GM15510 (cell line): ENCODE measurements around the gene PHACTR3.

Experiments
- POLR2A ChIP-seq: IDR thresholded peaks from 3 replicates; pipeline ENCODE4 v1.6.1; 2011; ENCODE audit warnings: borderline replicate concordance; ENCODE audit not compliant: insufficient read length; ENCODE audit errors: extremely low read depth

Gene PHACTR3

DNA sequence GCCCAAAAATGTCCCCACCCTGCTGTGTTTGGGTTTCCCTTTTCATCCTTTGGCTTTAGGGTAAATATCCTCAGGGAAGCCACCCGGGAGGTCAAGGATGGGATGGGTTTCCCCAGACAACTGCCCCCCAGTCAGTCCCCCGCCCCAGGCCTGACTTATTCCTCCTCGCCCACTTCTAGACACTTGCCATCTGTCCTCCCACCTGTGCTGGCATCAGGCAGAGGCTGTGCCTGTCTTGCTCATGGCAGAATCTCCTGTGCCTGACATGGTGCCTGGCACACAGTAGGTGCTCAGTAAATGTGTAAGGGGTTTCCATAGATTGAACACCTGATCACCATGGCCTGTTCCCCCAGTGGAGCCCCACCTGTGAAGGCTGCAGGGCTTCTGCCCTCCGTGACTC lies 141.8 kb downstream of the PHACTR3 start:
- no peak for TF ChIP-seq POLR2A

- no peak for TF ChIP-seq POLR2A
These were observed 143.6 kb downstream of the PHACTR3 start for GRCh38 chr20:59747671-59748515.

- no peak for TF ChIP-seq POLR2A
These were observed 144.4 kb downstream of the PHACTR3 start for GRCh38 chr20:59748619-59749191.

GRCh38 chr20:59749301-59749700 lies 145.0 kb downstream of the PHACTR3 start:
- no peak for TF ChIP-seq POLR2A

DNA sequence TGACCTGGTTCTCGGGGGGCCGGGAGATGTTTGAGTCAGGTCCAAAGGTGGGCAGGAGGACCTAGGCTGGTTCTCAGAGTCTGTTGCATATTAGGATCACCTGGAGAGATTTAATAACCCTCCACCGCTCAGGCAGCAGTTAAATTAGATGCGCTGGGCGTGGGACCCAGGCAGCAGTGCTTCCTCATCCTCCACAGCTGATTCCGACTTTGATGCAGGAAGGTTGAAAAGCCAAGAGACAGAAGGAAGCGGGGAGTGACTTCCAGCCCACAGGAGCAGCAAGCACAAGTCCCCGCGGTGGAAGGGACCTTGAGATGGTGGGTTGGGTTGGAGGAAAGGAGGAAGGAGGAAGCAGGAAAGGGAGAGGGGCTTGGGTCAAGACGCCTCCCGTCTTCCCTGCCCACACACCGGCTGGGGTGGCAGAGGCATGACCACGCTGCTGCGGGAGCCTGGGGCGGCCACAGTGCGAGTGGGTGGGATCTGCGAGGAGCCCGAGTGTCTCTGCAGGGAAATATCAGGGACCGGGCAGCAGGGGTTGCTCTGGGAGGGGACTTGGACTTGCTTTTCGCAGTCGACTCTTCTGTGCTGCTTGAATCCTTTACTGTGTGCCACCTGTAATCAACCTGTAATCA lies 146.0 kb downstream of the PHACTR3 start:
- no peak for TF ChIP-seq POLR2A

GRCh38 chr20:59751075-59751711 lies 146.9 kb downstream of the PHACTR3 start:
- no peak for TF ChIP-seq POLR2A

GRCh38 chr20:59752101-59752586 lies 147.8 kb downstream of the PHACTR3 start:
- no peak for TF ChIP-seq POLR2A

DNA sequence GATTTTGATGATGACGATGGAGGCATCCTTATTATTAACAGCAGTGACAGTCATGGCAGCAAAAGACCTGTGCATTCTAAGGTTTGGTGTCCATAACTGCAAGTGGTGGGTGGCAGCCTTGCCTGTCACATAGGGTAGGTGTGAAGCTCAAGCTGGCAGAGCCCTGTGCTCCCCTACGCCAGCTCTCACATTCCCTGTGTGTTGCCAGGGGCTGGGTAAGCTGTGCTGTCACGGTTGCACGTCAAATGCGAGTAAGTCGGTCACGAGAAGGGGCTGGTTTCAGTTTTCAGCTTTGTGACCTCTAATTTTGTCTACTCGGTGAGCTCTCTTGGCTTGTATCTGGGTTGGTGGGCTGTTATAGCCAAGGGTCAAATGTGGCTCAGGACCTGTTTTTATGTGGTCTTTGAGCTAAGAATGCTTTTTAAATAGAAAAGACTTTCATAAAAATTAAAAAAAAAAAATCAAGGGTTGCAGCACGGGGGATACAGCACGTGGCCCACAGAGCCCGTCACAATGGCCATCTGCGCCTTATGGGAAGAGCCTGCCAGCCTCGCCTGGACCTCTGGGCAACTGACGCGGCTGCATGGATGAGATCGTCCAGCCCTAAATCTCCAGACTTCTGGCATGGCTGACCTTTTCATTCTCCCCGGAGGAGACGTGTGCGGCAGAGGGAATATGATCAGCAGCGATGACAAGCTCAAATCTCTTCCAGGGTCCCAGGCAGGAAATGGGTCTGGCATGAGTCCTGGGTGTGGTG lies 148.5 kb downstream of the PHACTR3 start:
- no peak for TF ChIP-seq POLR2A

DNA sequence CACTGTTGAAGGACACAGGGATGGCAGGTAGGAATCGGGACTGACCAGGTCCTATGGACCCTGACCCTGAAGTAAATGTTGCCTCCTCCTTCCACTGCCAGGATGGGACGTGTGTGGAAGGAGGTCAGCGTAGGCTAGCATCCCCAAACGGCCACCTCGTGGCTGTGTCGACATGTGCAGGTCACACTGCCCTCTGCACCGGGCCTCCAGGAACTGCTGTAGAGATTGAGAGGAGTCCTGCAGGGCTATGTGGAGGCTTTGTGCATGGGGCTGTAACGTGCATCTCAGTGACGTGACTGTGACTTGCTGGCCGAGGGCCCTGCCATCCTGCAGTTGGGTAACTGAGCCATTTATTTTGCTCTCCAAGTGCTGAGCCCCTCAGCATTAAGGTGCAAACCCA lies 149.5 kb downstream of the PHACTR3 start:
- TF ChIP-seq POLR2A, result no peak

DNA sequence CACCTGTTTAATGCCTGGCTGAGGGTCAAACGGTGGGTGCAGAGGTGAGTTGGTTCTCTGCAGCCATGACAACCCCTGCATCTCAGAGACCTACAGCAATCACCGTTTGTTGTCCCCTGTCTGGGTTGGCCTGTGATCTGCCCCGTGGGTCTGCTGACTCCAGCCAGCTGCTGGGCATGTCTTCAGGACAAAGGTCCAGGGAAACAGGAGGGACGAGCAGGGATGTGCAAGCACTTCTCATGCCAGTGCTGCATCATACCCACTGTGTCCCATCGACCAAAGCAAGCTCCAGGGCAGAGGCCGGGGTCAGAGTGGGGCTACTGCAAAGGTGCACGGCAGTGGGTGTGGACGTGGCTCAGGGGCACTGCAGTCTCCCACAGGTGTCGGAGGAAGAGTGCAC lies 150.2 kb downstream of the PHACTR3 start:
- no peak for TF ChIP-seq POLR2A

DNA sequence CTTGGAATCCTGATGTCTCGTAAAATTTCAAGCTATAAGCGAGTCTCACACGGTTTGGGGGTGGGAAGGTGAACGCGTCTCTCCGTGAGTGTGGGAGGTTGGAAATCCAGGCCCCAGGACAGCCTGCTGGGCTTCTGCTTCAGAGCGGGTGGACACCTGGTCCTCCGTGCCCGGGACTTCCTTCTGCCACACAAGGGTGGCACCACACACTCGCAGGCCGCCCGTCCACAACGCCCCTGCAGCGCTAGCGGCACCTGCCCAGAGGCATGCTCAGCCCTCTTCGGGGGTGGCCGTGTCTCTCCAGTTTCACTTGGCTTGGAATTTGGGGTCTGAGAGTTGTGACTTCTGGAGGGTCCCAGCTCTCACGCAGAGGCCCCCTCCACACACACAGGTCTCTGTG lies 151.9 kb downstream of the PHACTR3 start:
- no peak for TF ChIP-seq POLR2A

DNA sequence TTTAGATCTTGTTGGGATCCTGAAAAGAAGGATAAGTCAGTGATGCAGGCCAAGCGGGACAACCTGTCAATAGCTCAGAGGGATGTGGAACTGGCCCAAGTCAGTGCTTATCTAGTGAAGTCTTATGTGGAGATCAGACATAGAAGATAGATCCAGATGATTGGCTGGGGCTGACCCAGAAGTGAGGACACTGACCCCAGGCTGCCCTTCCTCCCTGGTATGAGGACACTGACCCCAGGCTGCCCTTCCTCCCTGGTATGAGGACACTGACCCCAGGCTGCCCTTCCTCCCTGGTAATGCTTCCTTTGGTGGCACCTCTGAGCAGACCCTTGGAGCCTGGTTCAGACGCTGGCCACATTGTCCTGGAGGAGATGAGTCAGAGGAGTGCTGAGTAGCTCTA lies 159.7 kb downstream of the PHACTR3 start:
- TF ChIP-seq POLR2A, result no peak

- no peak for TF ChIP-seq POLR2A
These were observed 161.3 kb downstream of the PHACTR3 start for GRCh38 chr20:59765599-59766177.

DNA sequence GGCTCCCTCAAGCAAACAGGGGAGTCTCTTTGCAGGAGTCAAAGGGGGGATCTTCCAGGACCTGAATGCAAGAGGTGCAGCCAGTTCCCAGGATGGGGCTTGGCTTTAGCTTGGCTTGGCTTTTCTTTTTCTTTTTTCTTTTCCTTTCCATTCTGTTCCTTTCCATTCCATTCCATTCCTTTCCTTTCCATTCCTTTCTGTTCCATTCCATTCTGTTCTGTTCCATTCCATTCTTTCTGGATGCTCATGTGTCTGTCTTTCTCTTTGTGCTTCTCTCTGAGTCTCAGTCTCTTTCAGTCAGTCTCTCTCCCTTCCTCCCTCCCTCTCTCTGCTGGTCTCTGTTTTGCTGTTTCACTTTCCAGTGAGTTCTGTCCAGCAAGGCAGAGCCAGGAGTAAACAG lies 163.3 kb downstream of the PHACTR3 start:
- TF ChIP-seq POLR2A, result no peak

DNA sequence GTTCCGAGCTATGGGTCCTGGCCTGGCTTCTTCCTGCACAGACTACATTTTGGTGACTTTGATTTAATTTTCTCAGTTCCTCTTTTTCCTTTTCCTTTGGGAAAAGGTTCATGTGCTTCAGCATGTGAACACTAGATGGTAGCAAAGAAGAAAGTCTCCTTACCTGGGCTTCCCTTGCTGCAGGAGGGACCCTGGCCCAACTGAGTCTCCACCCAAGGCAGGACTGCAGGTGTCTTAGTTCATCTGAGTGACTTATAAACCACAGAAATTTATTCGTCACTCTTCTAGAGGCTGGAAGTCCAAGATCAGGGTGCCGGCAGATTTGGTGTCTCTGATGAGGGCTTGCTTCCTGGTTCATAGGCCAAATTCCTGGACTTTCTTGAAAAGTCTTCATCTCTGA lies 165.9 kb downstream of the PHACTR3 start:
- no peak for TF ChIP-seq POLR2A

GRCh38 chr20:59770851-59771250 lies 166.5 kb downstream of the PHACTR3 start:
- TF ChIP-seq POLR2A, result no peak
